GM21576 (cell line): ENCODE results near the gene PXYLP1.
"Not testable (repeated sequence)": the region's sequence is repeated elsewhere in the genome, so short reads cannot be mapped to it uniquely, and the experiment has no call there.

Source experiments
- ATAC-seq: cut with Tn5 transposase; IDR thresholded peaks from one replicate; pipeline ENCODE4 v1.9.1; 2021; ENCODE audit warnings: mild to moderate bottlenecking, moderate library complexity; ENCODE audit not compliant: unreplicated experiment

Gene PXYLP1

GRCh38 chr3:141231101-141231951 is at the start of gene PXYLP1:
Gene PXYLP1, plus strand, starts transcription at chr3:141231825. Its CDS starts 28,351 bp downstream, at chr3:141260176.
- peak; percentile 96 for ATAC-seq

GRCh38 chr3:141183606-141184005 is 48.0 kb upstream of the PXYLP1 start:
- no peak for ATAC-seq

- ATAC-seq, result no peak
These were observed 47.2 kb upstream of the PXYLP1 start for GRCh38 chr3:141184430-141184829.

- ATAC-seq, result no peak
These were observed 40.4 kb upstream of the PXYLP1 start for GRCh38 chr3:141191097-141191749.

- ATAC-seq, result peak; percentile 99
These were observed 39.3 kb upstream of the PXYLP1 start for GRCh38 chr3:141192345-141192744.

- ATAC-seq, result no peak
These were observed 38.4 kb upstream of the PXYLP1 start for GRCh38 chr3:141193066-141193830.

GRCh38 chr3:141201122-141201521 is 30.5 kb upstream of the PXYLP1 start:
- no peak for ATAC-seq

- no peak for ATAC-seq
These were observed 28.9 kb upstream of the PXYLP1 start for GRCh38 chr3:141202682-141203081.

- no peak for ATAC-seq
These were observed 27.8 kb upstream of the PXYLP1 start for GRCh38 chr3:141203866-141204265.

- ATAC-seq, result no peak
These were observed 27.3 kb upstream of the PXYLP1 start for GRCh38 chr3:141204343-141204742.

- ATAC-seq, result not testable (repeated sequence)
These were observed 20.3 kb upstream of the PXYLP1 start for GRCh38 chr3:141211306-141211705.

GRCh38 chr3:141212101-141212500 is 19.5 kb upstream of the PXYLP1 start:
- ATAC-seq, result no peak

GRCh38 chr3:141212555-141212954 is 19.1 kb upstream of the PXYLP1 start:
- no peak for ATAC-seq

GRCh38 chr3:141216975-141217374 is 14.7 kb upstream of the PXYLP1 start:
- no peak for ATAC-seq

GRCh38 chr3:141217389-141217788 is 14.2 kb upstream of the PXYLP1 start:
- no peak for ATAC-seq

- no peak for ATAC-seq
These were observed 13.3 kb upstream of the PXYLP1 start for GRCh38 chr3:141218162-141218835.

GRCh38 chr3:141218926-141219325 is 12.7 kb upstream of the PXYLP1 start:
- no peak for ATAC-seq

- ATAC-seq, result no peak
These were observed 7.9 kb upstream of the PXYLP1 start for GRCh38 chr3:141223673-141224166.

GRCh38 chr3:141225939-141226338 is 5.7 kb upstream of the PXYLP1 start:
- no peak for ATAC-seq

- ATAC-seq, result no peak
These were observed 4.4 kb upstream of the PXYLP1 start for GRCh38 chr3:141227216-141227615.

GRCh38 chr3:141227752-141228151 is 3.9 kb upstream of the PXYLP1 start:
- ATAC-seq, result no peak
